ENCODE results near the gene TMEM242.

DNA sequence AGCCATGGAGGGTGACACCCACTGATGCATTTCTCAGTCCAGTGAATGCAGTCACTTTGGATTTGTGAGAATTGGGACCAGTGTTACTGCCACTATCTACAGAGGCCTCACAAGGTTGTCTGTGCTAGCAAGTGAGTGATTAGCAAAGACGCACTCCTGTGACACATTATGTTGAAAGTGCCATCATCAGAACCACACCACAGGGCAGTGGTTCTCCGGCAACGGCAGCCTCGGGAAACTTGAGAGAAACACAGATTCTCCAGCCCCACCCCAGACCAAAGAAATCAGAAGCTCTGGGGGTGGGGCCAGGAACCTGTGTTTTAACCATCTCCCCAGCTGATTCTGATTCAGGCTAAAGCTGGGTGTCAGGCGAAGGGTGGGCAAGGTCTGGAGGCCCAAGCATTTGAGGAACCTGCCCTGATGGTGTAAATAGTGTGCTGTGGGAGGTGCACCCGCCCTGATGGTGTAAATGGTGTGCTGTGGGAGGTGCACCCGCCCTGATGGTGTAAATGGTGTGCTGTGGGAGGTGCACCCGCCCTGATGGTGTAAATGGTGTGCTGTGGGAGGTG, 39.9 kb downstream of the TMEM242 start:
- TF ChIP-seq, protein P1, sequence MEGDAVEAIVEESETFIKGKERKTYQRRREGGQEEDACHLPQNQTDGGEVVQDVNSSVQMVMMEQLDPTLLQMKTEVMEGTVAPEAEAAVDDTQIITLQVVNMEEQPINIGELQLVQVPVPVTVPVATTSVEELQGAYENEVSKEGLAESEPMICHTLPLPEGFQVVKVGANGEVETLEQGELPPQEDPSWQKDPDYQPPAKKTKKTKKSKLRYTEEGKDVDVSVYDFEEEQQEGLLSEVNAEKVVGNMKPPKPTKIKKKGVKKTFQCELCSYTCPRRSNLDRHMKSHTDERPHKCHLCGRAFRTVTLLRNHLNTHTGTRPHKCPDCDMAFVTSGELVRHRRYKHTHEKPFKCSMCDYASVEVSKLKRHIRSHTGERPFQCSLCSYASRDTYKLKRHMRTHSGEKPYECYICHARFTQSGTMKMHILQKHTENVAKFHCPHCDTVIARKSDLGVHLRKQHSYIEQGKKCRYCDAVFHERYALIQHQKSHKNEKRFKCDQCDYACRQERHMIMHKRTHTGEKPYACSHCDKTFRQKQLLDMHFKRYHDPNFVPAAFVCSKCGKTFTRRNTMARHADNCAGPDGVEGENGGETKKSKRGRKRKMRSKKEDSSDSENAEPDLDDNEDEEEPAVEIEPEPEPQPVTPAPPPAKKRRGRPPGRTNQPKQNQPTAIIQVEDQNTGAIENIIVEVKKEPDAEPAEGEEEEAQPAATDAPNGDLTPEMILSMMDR (conservative IDR thresholded peaks at IDR 0.05; ENCODE audit: low read depth, low read length): no peak
- TF ChIP-seq POLR2A (IDR thresholded peaks at IDR 0.05; ENCODE audit: low read depth, low read length) (no peak), SMC3 (IDR thresholded peaks at IDR 0.05; ENCODE audit: low read depth, low read length) (no peak), CEBPB (IDR thresholded peaks at IDR 0.05; ENCODE audit: low read depth, low read length) (no peak), RCOR1 (IDR thresholded peaks at IDR 0.05; ENCODE audit: insufficient replicate concordance, low read length) (no peak), RFX5 (IDR thresholded peaks at IDR 0.05; ENCODE audit: low read depth, low read length) (no peak), MXI1 (IDR thresholded peaks at IDR 0.05; ENCODE audit: borderline replicate concordance, low read depth, low read length) (no peak), RAD21 (IDR thresholded peaks at IDR 0.05; ENCODE audit: low read length) (no peak), ELK1 (IDR thresholded peaks at IDR 0.05; ENCODE audit: borderline replicate concordance, low read depth, low read length) (no peak)
- TF ChIP-seq, protein P2, sequence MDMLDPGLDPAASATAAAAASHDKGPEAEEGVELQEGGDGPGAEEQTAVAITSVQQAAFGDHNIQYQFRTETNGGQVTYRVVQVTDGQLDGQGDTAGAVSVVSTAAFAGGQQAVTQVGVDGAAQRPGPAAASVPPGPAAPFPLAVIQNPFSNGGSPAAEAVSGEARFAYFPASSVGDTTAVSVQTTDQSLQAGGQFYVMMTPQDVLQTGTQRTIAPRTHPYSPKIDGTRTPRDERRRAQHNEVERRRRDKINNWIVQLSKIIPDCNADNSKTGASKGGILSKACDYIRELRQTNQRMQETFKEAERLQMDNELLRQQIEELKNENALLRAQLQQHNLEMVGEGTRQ (IDR thresholded peaks at IDR 0.05; ENCODE audit: low read depth, low read length): no peak
